Breast epithelium (tissue), 4 donors: Measurements from ENCODE around the gene ZNG1E. TPM values are rescaled to one million over a fixed set of nuclear protein-coding genes. Genes with fewer than 3 reads are reported as not detected.
A peak's percentile ranks its signal among the peaks of the same experiment; 100 is the strongest.
"Not testable (repeated sequence)": the region's sequence is repeated elsewhere in the genome, so short reads cannot be mapped to it uniquely, and the experiment has no call there.

Source experiments
- DNase-seq, 2 donors: peaks; one replicate each; pipeline ENCODE4 v3.0.0-alpha.2; 2019; ENCODE audit warnings: low spot score in 2 of 2
- H3K27ac ChIP-seq, 2 donors: fragments of 200-600 bp; sonication (generic) in 1 of 2; one replicate each; pipeline ENCODE4 v1.5.1; 2016 to 2019; ENCODE audit warnings: mild to moderate bottlenecking in 1 of 2
- H3K27me3 ChIP-seq, 2 donors: fragments of 200-600 bp; sonication (generic) in 1 of 2; one replicate each; pipeline versions ENCODE4 v1.5.1 to v1.6.0; 2017 to 2019; ENCODE audit warnings: control low read depth in 1 of 2, mild to moderate bottlenecking in 1 of 2
- H3K36me3 ChIP-seq: fragments of 200-600 bp; one replicate; pipeline ENCODE4 v1.5.1; 2019
- H3K4me1 ChIP-seq, 2 donors: fragments of 200-600 bp; sonication (generic); one replicate each; pipeline ENCODE4 v1.5.1; 2016 to 2019; ENCODE audit warnings: control low read depth in 1 of 2
- H3K4me3 ChIP-seq, 3 donors: fragments of 200-600 bp; sonication (generic); 1 replicate in 2 of 3; 2 replicates in 1 of 3; pipeline ENCODE4 v1.5.1; 2016 to 2019; ENCODE audit warnings: mild to moderate bottlenecking in 3 of 3, moderate library complexity in 2 of 3
- H3K9me3 ChIP-seq, 2 donors: fragments of 200-600 bp; sonication (generic) in 1 of 2; one replicate each; pipeline ENCODE4 v1.5.1; 2016 to 2019; ENCODE audit warnings: control low read depth in 1 of 2
- POLR2AphosphoS5 ChIP-seq, 3 donors: sonication (generic); formaldehyde crosslinking; IDR thresholded peaks; one replicate each; pipeline ENCODE4 v1.6.1; 2017; ENCODE audit warnings: antibody characterized with exemption in 3 of 3
- intact Hi-C: fragments of 100-400 bp; cut with DNase I; formaldehyde crosslinking; loops from one replicate; pipeline ENCODE4 v1.15.1; 2023; ENCODE audit warnings: low total_unique reads
- total RNA-seq, 3 donors: library from RNA; depleted of rRNA; stranded (reverse); fragments of >200 nt; gene quantifications; one replicate each; pipeline ENCODE4 v1.1.0, GENCODE V29; 2016

Gene ZNG1E
- total RNA-seq: 100 to 1,000 TPM in 2 of 3 donors, 10 to 100 TPM in 1; 25.1 to 174 (median 111) TPM

DNA sequence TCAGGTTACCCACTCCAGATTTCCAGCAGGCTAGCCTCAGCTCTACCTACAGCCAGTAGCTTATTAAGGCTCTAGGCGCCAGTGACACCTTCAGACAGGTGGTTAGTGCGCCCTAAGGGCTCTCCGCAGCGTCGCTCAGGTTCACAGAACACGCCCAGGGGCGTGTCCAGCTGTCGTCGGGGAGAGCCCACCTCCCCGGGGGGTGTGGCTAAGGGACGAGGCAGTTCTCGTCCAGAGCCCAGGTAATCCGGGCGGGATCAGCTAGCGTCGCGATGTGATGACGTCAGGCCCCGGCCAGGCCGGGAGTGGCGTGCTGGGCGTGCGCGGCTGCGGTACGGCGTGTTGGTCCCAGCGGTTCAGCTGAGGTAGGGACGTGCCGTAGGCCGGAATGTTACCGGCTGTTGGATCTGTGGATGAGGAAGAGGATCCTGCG lies at the start of gene ZNG1E:
Gene ZNG1E (plus strand): TSS at position 340 of the 433 bp plus-strand sequence. CDS start 49 bp downstream, at position 389.
- H3K36me3 ChIP-seq, H3K27me3 ChIP-seq, H3K4me1 ChIP-seq, intact Hi-C loops, H3K9me3 ChIP-seq: not testable (repeated sequence)
- peak in 1 of 3 donors; percentile 53 for TF ChIP-seq POLR2AphosphoS5 (IDR thresholded peaks at IDR 0.05)
- peak within 1 kb of the TSS; percentile 36 to 64 (median 46) for H3K4me3 ChIP-seq
- peak; percentile 72 to 85 for DNase-seq
- H3K27ac ChIP-seq: peak within 1 kb of the TSS; percentile 76 to 81

DNA sequence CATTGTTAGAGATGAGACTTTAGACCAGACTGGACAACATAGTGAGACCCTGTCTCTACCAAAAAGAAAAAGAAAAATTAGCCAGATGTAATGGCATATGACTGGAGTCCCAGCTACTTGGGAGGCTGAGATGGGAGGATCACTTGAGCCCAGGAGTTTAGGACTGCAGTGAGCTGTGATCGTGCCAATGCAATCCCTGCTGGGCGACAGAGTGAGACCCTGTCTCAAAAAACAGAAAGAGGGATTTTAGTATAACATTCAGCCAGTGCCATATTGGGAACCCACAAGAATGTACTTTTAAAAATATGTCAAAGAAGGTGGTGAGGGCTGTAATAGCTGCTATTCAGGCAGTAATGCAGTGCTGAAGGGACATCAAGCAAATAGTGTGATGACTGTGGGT lies 2.1 kb upstream of the ZNG1E start:
- DNase-seq, H3K4me1 ChIP-seq, H3K27ac ChIP-seq, H3K27me3 ChIP-seq, H3K36me3 ChIP-seq, intact Hi-C loops, H3K4me3 ChIP-seq, H3K9me3 ChIP-seq: not testable (repeated sequence)

DNA sequence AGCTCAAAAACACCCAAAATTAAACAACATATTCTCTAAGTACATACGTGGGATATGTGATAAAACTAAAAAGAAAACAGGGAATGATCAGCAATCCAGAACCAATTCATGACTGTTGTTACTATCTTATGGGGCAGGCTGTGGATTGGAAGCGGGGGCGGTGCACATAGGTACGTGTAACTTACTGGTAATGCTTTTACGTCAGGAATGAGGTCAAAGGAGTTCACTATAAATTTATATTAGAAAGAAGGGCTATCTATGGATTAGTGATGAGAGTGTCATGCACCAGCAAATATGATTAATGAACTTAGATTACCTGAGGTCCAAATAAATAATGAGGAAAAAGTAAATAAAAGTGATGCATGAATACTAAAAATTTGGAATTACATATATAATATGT lies 710 bp upstream of the ZNG1E start:
- intact Hi-C loops, H3K9me3 ChIP-seq, H3K4me3 ChIP-seq, H3K27me3 ChIP-seq, H3K4me1 ChIP-seq, H3K36me3 ChIP-seq, H3K27ac ChIP-seq: not testable (repeated sequence)
- DNase-seq: peak in 1 of 2 donors; percentile 18

DNA sequence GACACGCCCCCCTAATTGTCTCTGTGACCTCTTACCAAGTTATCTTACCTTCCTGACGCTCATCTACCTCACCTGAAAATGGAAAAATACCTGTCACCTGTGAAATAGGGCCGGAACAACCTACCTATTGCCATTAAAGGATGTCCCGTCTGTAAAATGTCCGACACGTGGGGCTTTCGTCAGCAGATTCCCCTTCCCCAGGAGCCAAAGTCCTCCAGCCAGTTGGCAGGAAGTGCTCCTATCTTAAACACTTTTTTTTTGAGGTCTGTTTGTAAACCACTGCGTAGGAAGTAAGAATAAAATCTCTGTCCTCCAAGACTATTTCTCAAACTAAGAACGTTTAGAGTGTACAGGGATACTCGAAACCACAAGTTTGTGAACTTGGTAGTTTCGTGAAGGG lies 661 bp downstream of the ZNG1E start:
- Histone ChIP-seq H3K4me3 (peak overlapping the region in 2 of 3 donors; percentile 41 to 62), H3K27ac (peak overlapping the region; percentile 71 to 80)
- H3K36me3 ChIP-seq, intact Hi-C loops, H3K4me1 ChIP-seq, H3K9me3 ChIP-seq, H3K27me3 ChIP-seq: not testable (repeated sequence)
- DNase-seq: peak; percentile 48 to 66

DNA sequence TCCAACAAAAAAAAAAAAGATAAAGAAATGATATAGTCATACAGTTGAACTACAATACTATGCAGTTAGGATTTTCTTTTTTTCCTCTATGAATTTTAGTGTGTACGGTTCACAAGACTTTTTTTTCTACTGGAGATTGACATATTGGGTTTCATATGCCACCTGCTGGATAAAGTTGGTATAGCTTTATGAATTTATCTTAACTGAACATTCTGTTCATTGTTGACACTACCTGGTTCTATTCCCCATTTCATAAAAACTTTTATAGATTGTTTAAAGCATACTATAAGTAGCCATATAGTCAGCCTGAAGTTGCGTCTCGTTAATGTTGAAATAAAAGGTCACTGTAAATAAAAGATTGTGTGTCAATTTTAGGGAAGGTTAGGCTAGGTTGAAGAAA lies 2.8 kb downstream of the ZNG1E start:
- H3K36me3 ChIP-seq, H3K27me3 ChIP-seq, H3K4me3 ChIP-seq, intact Hi-C loops, H3K4me1 ChIP-seq, H3K27ac ChIP-seq, DNase-seq, H3K9me3 ChIP-seq: not testable (repeated sequence)

DNA sequence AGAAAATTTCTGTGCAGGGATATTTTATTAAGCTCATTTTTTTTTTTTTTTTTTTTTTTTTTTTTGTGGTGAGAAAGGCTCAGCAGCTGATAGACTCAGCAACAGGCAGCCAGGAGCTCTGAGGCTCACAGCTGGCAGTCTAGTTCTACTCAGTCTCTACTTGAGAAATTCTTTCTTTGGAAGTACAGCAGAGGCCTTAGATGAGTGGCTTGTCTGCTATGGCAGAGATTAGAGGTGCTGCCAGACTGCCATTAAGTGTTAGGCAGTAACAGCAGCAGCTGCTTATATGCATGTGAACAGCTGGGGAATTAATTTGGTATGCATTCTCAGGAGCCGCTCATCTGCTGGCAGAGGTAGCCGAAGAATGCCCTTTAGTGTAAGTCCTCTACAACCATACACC lies 27.8 kb downstream of the ZNG1E start:
- H3K4me1 ChIP-seq, intact Hi-C loops, H3K4me3 ChIP-seq, DNase-seq, H3K27me3 ChIP-seq, H3K9me3 ChIP-seq, H3K27ac ChIP-seq, H3K36me3 ChIP-seq: not testable (repeated sequence)

DNA sequence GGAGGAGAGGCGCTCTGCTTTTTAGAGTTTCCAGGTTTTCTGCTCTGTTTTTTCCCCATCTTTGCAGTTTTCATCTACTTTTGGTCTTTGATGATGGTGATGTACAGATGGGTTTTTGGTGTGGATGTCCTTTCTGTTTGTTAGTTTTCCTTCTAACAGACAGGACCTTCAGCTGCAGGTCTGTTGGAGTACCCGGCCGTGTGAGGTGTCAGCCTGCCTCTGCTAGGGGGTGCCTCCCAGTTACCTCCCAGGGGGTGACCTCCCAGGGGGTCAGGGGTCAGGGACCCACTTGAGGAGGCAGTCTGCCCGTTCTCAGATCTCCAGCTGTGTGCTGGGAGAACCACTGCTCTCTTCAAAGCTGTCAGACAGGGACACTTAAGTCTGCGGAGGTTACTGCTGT lies 38.7 kb downstream of the ZNG1E start:
- intact Hi-C loops, H3K27me3 ChIP-seq, H3K4me1 ChIP-seq, H3K36me3 ChIP-seq, H3K4me3 ChIP-seq, H3K9me3 ChIP-seq, DNase-seq, H3K27ac ChIP-seq: not testable (repeated sequence)

DNA sequence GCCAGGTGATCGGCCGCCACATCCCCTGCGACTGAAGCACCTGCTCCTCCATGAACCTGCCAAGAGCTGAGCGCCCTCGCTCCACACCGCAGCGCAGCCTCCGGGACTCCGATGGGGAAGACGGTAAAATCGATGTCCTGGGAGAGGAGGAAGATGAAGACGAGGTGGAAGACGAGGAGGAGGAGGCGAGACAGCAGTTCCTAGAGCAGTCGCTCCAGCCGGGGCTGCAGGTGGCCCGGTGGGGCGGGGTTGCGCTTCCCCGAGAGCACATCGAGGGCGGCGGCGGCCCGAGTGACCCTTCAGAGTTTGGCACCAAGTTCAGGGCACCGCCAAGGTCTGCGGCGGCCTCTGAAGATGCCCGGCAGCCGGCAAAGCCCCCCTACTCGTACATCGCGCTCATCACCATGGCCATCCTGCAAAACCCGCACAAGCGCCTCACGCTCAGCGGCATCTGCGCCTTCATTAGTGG lies 61.4 kb downstream of the ZNG1E start, which contains the start of gene FOXD4L4:
Gene FOXD4L4 (plus strand): TSS at position 51 of the 469 bp plus-strand sequence. CDS start 0 bp downstream, at position 51.
- H3K4me3 ChIP-seq, H3K9me3 ChIP-seq, H3K27me3 ChIP-seq, H3K27ac ChIP-seq, H3K4me1 ChIP-seq, H3K36me3 ChIP-seq, DNase-seq, intact Hi-C loops: not testable (repeated sequence)

DNA sequence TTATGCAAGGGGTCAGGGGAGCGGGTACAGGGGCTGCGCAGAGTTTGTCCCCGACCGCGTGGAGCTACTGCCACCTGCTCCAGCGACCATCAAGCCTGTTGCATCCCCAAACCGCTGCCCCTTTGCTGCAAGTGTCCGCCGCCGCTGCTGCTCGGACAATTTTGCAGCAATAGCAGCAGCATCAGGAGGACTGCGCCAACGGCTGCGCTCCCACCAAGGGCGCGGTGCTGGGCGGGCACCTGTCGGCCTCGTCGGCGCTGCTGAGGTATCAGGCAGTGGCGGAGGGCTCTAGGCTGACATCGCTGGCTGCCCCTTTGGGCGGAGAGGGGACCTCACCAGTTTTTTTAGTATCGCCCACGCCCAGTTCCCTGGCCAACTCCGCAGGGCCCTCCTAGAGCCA lies 62.4 kb downstream of the ZNG1E start:
- DNase-seq, H3K4me1 ChIP-seq, H3K9me3 ChIP-seq, H3K36me3 ChIP-seq, H3K27me3 ChIP-seq, intact Hi-C loops, H3K27ac ChIP-seq, H3K4me3 ChIP-seq: not testable (repeated sequence)

Other genes starting within 250 kb of the ZNG1E start
- gene FOXD4L4, start 61.2 kb downstream of the ZNG1E start, total RNA-seq: under 1 TPM in 2 of 3 donors, not detected in 1; 0.29 to 0.32 TPM